ENCODE measurements around the gene TFAP2A. TPM values are rescaled to one million over a fixed set of nuclear protein-coding genes. Genes with fewer than 3 reads are reported as not detected.

TFAP2A gene
- total RNA-seq, 6 experiments from 2014 or later: 64.1 to 89.0 (median 83.8) TPM

DNA sequence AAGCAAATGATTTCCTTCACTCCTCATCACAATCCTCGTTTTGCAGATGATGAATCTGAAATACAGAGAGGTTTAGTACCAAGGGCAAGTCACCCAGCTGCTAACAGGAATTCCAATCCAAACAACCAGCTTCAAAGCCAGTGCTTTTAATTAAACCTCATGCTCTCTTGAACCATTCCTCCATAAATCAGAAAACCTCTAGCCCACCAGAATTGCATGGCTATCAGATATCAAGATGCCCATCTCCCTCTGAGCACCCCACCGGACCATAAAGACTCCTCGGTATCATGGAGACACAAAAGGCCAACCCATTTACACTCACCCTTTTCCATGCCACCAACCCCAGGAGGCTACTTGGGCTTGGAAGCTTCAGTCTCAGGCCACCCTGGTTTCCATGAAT is 46.0 kb downstream of the TFAP2A start:
- no peak overlapping the region for H3K27ac Mint-ChIP-seq
- H3K9me3 Mint-ChIP-seq: peaks cover 4% of the 10 kb centered on the region; the same call in 1 of the 2 replicates
- peaks cover 26% of the 10 kb centered on the region for H3K4me1 Mint-ChIP-seq (ENCODE audit: low read depth)
- H3K27me3 Mint-ChIP-seq (ENCODE audit: insufficient read depth): no peaks in the 10 kb centered on the region; the same call in none of the 2 replicates
- H3K4me3 Mint-ChIP-seq: no peak overlapping the region
- TF ChIP-seq, protein P1, sequence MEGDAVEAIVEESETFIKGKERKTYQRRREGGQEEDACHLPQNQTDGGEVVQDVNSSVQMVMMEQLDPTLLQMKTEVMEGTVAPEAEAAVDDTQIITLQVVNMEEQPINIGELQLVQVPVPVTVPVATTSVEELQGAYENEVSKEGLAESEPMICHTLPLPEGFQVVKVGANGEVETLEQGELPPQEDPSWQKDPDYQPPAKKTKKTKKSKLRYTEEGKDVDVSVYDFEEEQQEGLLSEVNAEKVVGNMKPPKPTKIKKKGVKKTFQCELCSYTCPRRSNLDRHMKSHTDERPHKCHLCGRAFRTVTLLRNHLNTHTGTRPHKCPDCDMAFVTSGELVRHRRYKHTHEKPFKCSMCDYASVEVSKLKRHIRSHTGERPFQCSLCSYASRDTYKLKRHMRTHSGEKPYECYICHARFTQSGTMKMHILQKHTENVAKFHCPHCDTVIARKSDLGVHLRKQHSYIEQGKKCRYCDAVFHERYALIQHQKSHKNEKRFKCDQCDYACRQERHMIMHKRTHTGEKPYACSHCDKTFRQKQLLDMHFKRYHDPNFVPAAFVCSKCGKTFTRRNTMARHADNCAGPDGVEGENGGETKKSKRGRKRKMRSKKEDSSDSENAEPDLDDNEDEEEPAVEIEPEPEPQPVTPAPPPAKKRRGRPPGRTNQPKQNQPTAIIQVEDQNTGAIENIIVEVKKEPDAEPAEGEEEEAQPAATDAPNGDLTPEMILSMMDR (IDR thresholded peaks at IDR 0.05): no peak
- H3K36me3 Mint-ChIP-seq (ENCODE audit: low read depth): peaks cover 17% of the 10 kb centered on the region
- no peak for DNase-seq

DNA sequence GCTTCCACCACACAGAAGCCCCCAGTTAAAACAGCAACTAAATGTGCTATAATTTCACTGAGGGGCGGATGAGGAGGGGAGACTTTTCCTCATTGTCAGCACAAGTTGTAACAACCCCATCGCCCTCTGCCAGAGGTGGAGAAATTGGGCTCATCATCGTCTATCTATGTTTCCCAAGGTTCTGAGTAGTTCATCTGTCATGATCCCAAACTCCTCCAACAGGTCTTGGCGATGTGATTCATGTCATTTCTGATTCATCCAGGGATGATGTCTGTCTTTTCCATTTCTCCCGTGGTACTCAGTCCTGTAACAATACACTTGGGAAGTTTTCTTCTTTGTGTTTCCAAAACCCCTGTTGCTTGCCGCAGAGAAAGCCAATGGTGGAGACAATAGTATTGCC is 51.0 kb downstream of the TFAP2A start:
- no peaks in the 10 kb centered on the region; the same call in 1 of the 2 replicates for H3K27me3 Mint-ChIP-seq (ENCODE audit: insufficient read depth)
- TF ChIP-seq, protein P1 (IDR thresholded peaks at IDR 0.05): no peak

DNA sequence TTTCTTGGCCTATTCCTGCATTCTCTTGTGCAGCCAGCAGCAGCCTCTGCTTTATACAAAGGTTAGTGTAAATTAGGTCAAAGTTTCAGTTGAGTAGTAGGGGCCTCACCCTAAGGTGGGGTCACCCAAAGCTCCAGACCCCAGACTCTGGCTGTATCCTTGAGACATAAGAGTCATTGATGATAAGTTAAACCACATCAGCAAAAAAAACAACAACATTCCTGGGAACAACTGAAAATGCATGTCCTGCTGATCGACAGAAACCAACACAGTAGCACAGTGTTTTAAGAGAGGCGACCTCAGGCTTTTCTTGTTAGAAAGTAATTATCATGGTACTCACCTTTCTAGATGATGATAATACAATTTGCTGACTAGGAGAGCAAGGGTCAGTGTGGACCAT is 52.6 kb downstream of the TFAP2A start:
- DNase-seq: no peak
- H3K9me3 Mint-ChIP-seq: peaks cover 4% of the 10 kb centered on the region
- H3K36me3 Mint-ChIP-seq (ENCODE audit: low read depth): peaks cover 17% of the 10 kb centered on the region
- no peak overlapping the region for H3K4me3 Mint-ChIP-seq
- H3K27me3 Mint-ChIP-seq (ENCODE audit: insufficient read depth): no peaks in the 10 kb centered on the region
- TF ChIP-seq, protein P1 (IDR thresholded peaks at IDR 0.05): no peak
- 0 out of 2 replicates have a peak, but pooled peaks cover 5% of the 10 kb centered on the region for H3K4me1 Mint-ChIP-seq (ENCODE audit: low read depth)
- H3K27ac Mint-ChIP-seq: no peak overlapping the region

More for the DNA sequence above, 51.0 kb downstream of the TFAP2A start:
- peaks cover 4% of the 10 kb centered on the region for H3K9me3 Mint-ChIP-seq
- DNase-seq: no peak
- 0 out of 2 replicates have a peak, but pooled peaks cover 5% of the 10 kb centered on the region for H3K4me1 Mint-ChIP-seq (ENCODE audit: low read depth)
- peaks cover 17% of the 10 kb centered on the region for H3K36me3 Mint-ChIP-seq (ENCODE audit: low read depth)
- H3K4me3 Mint-ChIP-seq: no peak overlapping the region
- H3K27ac Mint-ChIP-seq: no peak overlapping the region

DNA sequence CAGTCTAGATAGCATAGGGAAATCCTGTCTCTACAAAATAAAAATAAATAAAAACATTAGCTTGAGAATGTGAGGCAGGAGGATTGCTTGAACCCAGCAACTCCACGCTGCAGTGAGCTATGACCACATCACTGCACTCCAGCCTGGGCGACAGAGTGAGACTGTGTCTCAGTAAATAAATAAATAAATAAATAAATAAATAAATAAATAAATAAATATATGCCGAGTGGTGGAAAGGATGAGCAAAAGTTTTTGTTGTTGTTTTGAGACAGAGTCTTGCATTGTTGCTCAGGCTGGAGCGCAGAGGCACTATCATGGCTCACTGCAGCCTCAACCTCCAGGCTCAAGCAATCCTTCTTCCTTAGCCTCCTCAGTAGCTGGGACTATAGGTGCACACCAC is 53.4 kb downstream of the TFAP2A start:
- TF ChIP-seq, protein P1 (IDR thresholded peaks at IDR 0.05): no peak
- H3K36me3 Mint-ChIP-seq (ENCODE audit: low read depth): peaks cover 17% of the 10 kb centered on the region
- 0 out of 2 replicates have a peak, but pooled peaks cover 5% of the 10 kb centered on the region for H3K4me1 Mint-ChIP-seq (ENCODE audit: low read depth)
- no peak for DNase-seq
- H3K27ac Mint-ChIP-seq: no peak overlapping the region
- H3K27me3 Mint-ChIP-seq (ENCODE audit: insufficient read depth): no peaks in the 10 kb centered on the region
- no peak overlapping the region for H3K4me3 Mint-ChIP-seq
- peaks cover 4% of the 10 kb centered on the region for H3K9me3 Mint-ChIP-seq

DNA sequence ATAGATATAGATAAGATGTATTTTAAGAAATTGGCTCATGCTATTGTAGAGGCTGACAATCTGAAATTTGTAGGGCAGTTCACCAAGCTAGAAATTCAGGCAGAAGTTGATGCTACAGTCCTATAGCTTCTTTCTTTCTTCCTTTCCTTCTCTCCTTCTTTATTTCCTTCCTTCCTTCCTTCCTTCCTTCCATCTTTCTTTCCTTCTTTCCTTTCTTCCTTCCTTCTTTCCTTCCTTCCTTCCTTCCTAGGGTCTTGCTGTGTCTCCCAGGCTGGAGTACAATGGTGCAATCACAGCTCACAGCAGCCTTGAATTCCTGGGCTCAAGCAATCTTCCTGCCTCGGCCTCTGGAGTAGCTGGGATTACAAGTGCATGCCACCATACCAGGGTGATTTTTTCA is 55.3 kb downstream of the TFAP2A start:
- Mint-ChIP-seq H3K27me3 (ENCODE audit: insufficient read depth) (no peaks in the 10 kb centered on the region), H3K4me3 (no peak overlapping the region), H3K9me3 (peaks cover under 1% of the 10 kb centered on the region), H3K4me1 (ENCODE audit: low read depth) (0 out of 2 replicates have a peak, but pooled peaks cover 5% of the 10 kb centered on the region), H3K27ac (no peak overlapping the region), H3K36me3 (ENCODE audit: low read depth) (peaks cover 7% of the 10 kb centered on the region; the same call in 1 of the 2 replicates)
- DNase-seq: no peak
- TF ChIP-seq, protein P1 (IDR thresholded peaks at IDR 0.05): no peak

Data from HFFc6 (cell line).